Measurements from ENCODE around the gene KCTD17. TPM values are rescaled to one million over a fixed set of nuclear protein-coding genes. Genes with fewer than 3 reads are reported as not detected.

The KCTD17 gene
- total and polyA plus RNA-seq, 2 of the 4 experiments (the other 2 are of a cell fraction): 28.3 to 37.3 TPM

- TF ChIP-seq FOS (IDR thresholded peaks at IDR 0.05; ENCODE audit: low read depth, low read length) (no peak), MAFK (IDR thresholded peaks at IDR 0.05; ENCODE audit: low read depth, low read length) (no peak), BHLHE40 (IDR thresholded peaks at IDR 0.05; ENCODE audit: low read depth, low read length) (no peak), MAZ (IDR thresholded peaks at IDR 0.05; ENCODE audit: borderline replicate concordance, low read depth, low read length) (no peak), ELK1 (IDR thresholded peaks at IDR 0.05; ENCODE audit: borderline replicate concordance, low read depth, low read length) (no peak), CEBPB (IDR thresholded peaks at IDR 0.05; ENCODE audit: low read depth, low read length) (no peak), CHD1 (IDR thresholded peaks at IDR 0.05; ENCODE audit: low read depth, low read length) (no peak), MXI1 (IDR thresholded peaks at IDR 0.05; ENCODE audit: borderline replicate concordance, low read depth, low read length) (no peak), CTCF (conservative IDR thresholded peaks at IDR 0.05; ENCODE audit: low read depth, low read length) (no peak)
- TF ChIP-seq, protein P1, sequence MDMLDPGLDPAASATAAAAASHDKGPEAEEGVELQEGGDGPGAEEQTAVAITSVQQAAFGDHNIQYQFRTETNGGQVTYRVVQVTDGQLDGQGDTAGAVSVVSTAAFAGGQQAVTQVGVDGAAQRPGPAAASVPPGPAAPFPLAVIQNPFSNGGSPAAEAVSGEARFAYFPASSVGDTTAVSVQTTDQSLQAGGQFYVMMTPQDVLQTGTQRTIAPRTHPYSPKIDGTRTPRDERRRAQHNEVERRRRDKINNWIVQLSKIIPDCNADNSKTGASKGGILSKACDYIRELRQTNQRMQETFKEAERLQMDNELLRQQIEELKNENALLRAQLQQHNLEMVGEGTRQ (IDR thresholded peaks at IDR 0.05; ENCODE audit: low read depth, low read length): no peak
- no peak overlapping the region for H3K27ac ChIP-seq (ENCODE audit: insufficient read depth, low read length)
- peaks cover 20% of the 10 kb centered on the region for H3K36me3 ChIP-seq (ENCODE audit: control insufficient read depth, insufficient read depth, low read length)
- no peak overlapping the region for H4K5ac ChIP-seq (ENCODE audit: low read depth, low read length)
- H2AFZ ChIP-seq (replicated peaks; ENCODE audit: low read length, poor library complexity): no peak overlapping the region
- no peak for DNase-seq
- no peak overlapping the region for H3K4me3 ChIP-seq (ENCODE audit: insufficient read depth, low read depth, low read length)
- H2AK5ac ChIP-seq (ENCODE audit: low read depth, low read length): no peak overlapping the region
- H3K79me1 ChIP-seq (ENCODE audit: low read depth in 1 of 2, low read length in 2 of 2): no peaks in the 10 kb centered on the region
- no peak overlapping the region for H3K56ac ChIP-seq (ENCODE audit: extremely low read depth, insufficient read depth, low read length)
- H3K4me1 ChIP-seq (ENCODE audit: control insufficient read depth, insufficient read depth, low read length): no peaks in the 10 kb centered on the region
- H4K8ac ChIP-seq (ENCODE audit: low read depth in 2 of 2, low read length in 2 of 2): no peak overlapping the region
- H3K9me3 ChIP-seq (ENCODE audit: control insufficient read depth, insufficient read depth, low read length): no peaks in the 10 kb centered on the region
- intact Hi-C loops (cut with micrococcal nuclease): no loop called here
- H3K23ac ChIP-seq (ENCODE audit: low read depth, low read length): no peak overlapping the region
- H3K18ac ChIP-seq (ENCODE audit: low read depth, low read length): no peak overlapping the region
- H4K91ac ChIP-seq (ENCODE audit: insufficient read depth, low read depth, low read length): no peak overlapping the region
- no peak overlapping the region for H2AK9ac ChIP-seq (replicated peaks; ENCODE audit: low read depth, low read length, poor library complexity)
- no peak overlapping the region for H3K4me2 ChIP-seq (ENCODE audit: low read depth, low read length)
- no peaks in the 10 kb centered on the region for H3K9me1 ChIP-seq (ENCODE audit: insufficient read depth, low read length)
- no peak overlapping the region for H2BK15ac ChIP-seq (ENCODE audit: low read depth, low read length)
- no peak overlapping the region for H3K14ac ChIP-seq (replicated peaks; ENCODE audit: low read depth, low read length)
- POLR2A ChIA-PET (ENCODE audit: unreplicated experiment): no interaction called here
- in situ Hi-C loops (cut with MboI; ENCODE audit: low sequenced_read_pairs): no loop called here
- ATAC-seq (ENCODE audit: low read depth): no peak
- no peak overlapping the region for H3K4ac ChIP-seq (ENCODE audit: low read depth, low read length)
- 90% methylated on average over 2 of the region's 7 CpGs; no CpG with 5 or more reads in 1 of the 2 experiments for WGBS, 2 experiments (ENCODE audit: extremely low coverage in 2 of 2, insufficient read length in 1 of 2)
- H2BK20ac ChIP-seq (ENCODE audit: low read depth, low read length): no peak overlapping the region
- H2BK120ac ChIP-seq (ENCODE audit: low read depth, low read length): no peak overlapping the region
- dilution Hi-C loops (cut with HindIII; ENCODE audit: low sequenced_read_pairs, unreplicated experiment): no loop called here
- H2BK5ac ChIP-seq (ENCODE audit: low read depth, low read length, poor library complexity, severe bottlenecking): no peak overlapping the region
- no TSS peak for BruUV-seq (replicated peaks)
- no peaks in the 10 kb centered on the region for H3K27me3 ChIP-seq (ENCODE audit: control insufficient read depth, insufficient read depth, low read length)
- H4K20me1 ChIP-seq (ENCODE audit: insufficient read depth, low read length): no peaks in the 10 kb centered on the region
- H3K9ac ChIP-seq (ENCODE audit: low read depth, low read length): no peak overlapping the region
- CTCF ChIA-PET: no interaction called here
Observed at GRCh38 chr22:37062376-37062675, 10.8 kb downstream of the KCTD17 start.

All from IMR-90 (cell line).